Esophagus squamous epithelium (tissue), 5 donors: ENCODE data around the gene ABCA12. TPM values are rescaled to one million over a fixed set of nuclear protein-coding genes. Genes with fewer than 3 reads are reported as not detected.

Experiments used
- DNase-seq: peaks from one replicate; lab custom pipeline; 2025; lab: John Stamatoyannopoulos, UW
- H3K27ac ChIP-seq, 4 donors: fragments of 200-600 bp; sonication (generic); one replicate each; pipeline ENCODE4 v1.5.1; 2016 to 2019; ENCODE audit warnings: mild to moderate bottlenecking in 1 of 4
- H3K27me3 ChIP-seq, 4 donors: fragments of 200-600 bp; sonication (generic); 1 replicate in 3 of 4; 2 replicates in 1 of 4; pipeline versions ENCODE4 v1.5.1 to v1.6.0; 2017 to 2021; ENCODE audit warnings: antibody characterized with exemption in 1 of 4
- H3K36me3 ChIP-seq, 3 donors: fragments of 200-600 bp; sonication (generic); one replicate each; pipeline ENCODE4 v1.5.1; 2016 to 2019
- H3K4me1 ChIP-seq, 3 donors: fragments of 200-600 bp; sonication (generic); one replicate each; pipeline ENCODE4 v1.5.1; 2017 to 2019
- H3K4me3 ChIP-seq, 4 donors: fragments of 200-600 bp; sonication (generic); 1 replicate in 3 of 4; 2 replicates in 1 of 4; pipeline ENCODE4 v1.5.1; 2016 to 2019; ENCODE audit warnings: mild to moderate bottlenecking in 2 of 4, moderate library complexity in 1 of 4
- H3K9me3 ChIP-seq, 3 donors: fragments of 200-600 bp; sonication (generic); one replicate each; pipeline ENCODE4 v1.5.1; 2016 to 2019
- CTCF ChIP-seq, 6 experiments: fragments of 450-650 bp in 4 of 6; fragments of 200-600 bp in 2 of 6; sonication (generic) in 2 of 6; IDR thresholded peaks; one replicate each; pipeline ENCODE4 v1.5.1; 2016 to 2019; ENCODE audit warnings: antibody characterized with exemption in 6 of 6, mild to moderate bottlenecking in 4 of 6, moderate library complexity in 4 of 6
- POLR2A ChIP-seq, 4 donors: fragments of 450-650 bp; IDR thresholded peaks; one replicate each; pipeline ENCODE4 v1.6.1; 2017; ENCODE audit warnings: antibody characterized with exemption in 4 of 4, mild to moderate bottlenecking in 4 of 4, moderate library complexity in 3 of 4
- WGBS, 2 donors: methylation state at CpG; one replicate each; pipeline ENCODE4 v1.1.5; 2018; 5-methylcytosine and 5-hydroxymethylcytosine counted together
- intact Hi-C: fragments of 100-400 bp; cut with DNase I; formaldehyde crosslinking; loops from one replicate; pipeline ENCODE4 v1.15.0; 2022
- total RNA-seq, 4 donors: library from RNA; depleted of rRNA; stranded (reverse); fragments of >200 nt; gene quantifications; one replicate each; pipeline ENCODE4 v1.1.0, GENCODE V29; 2016
- donor health status: DM: yes; HTN: yes; CAD: no.

The ABCA12 gene
- total RNA-seq, 4 donors from 2014 or later = 1.5 to 45.7 (median 3.8) TPM

- no peaks in the 10 kb centered on the region for H3K9me3 ChIP-seq
- peak overlapping the region in 1 of 4 donors; percentile 80 for H3K27ac ChIP-seq
- no peak overlapping the region for H3K4me3 ChIP-seq
- no peak for TF ChIP-seq CTCF (IDR thresholded peaks at IDR 0.05)
- no peaks in the 10 kb centered on the region for H3K27me3 ChIP-seq
- H3K36me3 ChIP-seq = no peaks in the 10 kb centered on the region
- no peak for DNase-seq
- WGBS, 2 donors = 75% methylated on average over 3 of the region's 3 CpGs; no CpG with 5 or more reads in 1 of the 2 donors
- H3K4me1 ChIP-seq = peaks cover 0 to 43% (median 3%) of the 10 kb centered on the region in 3 donors
- intact Hi-C loops = no loop called here
These were observed 243.0 kb downstream of the ABCA12 start for GRCh38 chr2:214895469-214895868.

- peak overlapping the region in 2 of 4 donors; percentile 6 to 8 for H3K27ac ChIP-seq
- no peaks in the 10 kb centered on the region for H3K27me3 ChIP-seq
- no peak for DNase-seq
- no peak overlapping the region for H3K4me3 ChIP-seq
- 37 to 60% methylated on average over 2 of the region's 2 CpGs for WGBS, 2 donors
- intact Hi-C loops = no loop called here
- no peaks in the 10 kb centered on the region for H3K9me3 ChIP-seq
- TF ChIP-seq CTCF (IDR thresholded peaks at IDR 0.05) (no peak), POLR2A (IDR thresholded peaks at IDR 0.05) (no peak)
- no peaks in the 10 kb centered on the region for H3K36me3 ChIP-seq
- peaks cover 0 to 13% (median 0%) of the 10 kb centered on the region in 3 donors for H3K4me1 ChIP-seq
These were observed 249.1 kb downstream of the ABCA12 start for GRCh38 chr2:214889301-214889700.

- TF ChIP-seq CTCF (IDR thresholded peaks at IDR 0.05) (no peak), POLR2A (IDR thresholded peaks at IDR 0.05) (no peak)
- no peak for DNase-seq
- 72 to 75% methylated on average over 6 of the region's 6 CpGs for WGBS, 2 donors
- no peak overlapping the region for H3K4me3 ChIP-seq
- H3K36me3 ChIP-seq = no peaks in the 10 kb centered on the region
- intact Hi-C loops = no loop called here
- no peak overlapping the region for H3K27ac ChIP-seq
- no peaks in the 10 kb centered on the region for H3K9me3 ChIP-seq
- no peaks in the 10 kb centered on the region for H3K4me1 ChIP-seq
- H3K27me3 ChIP-seq = no peaks in the 10 kb centered on the region
These were observed 256.7 kb downstream of the ABCA12 start for GRCh38 chr2:214881647-214882202.

Other genes starting within 250 kb of the ABCA12 start
- gene ATIC, start 173.4 kb upstream of the ABCA12 start, total RNA-seq = 10 to 100 TPM; 29.4 to 42.7 (median 38.6) TPM